Endothelial cell of umbilical vein (primary cell): ENCODE data around the gene MID1.

Experiments
- POLR2A ChIP-seq: IDR thresholded peaks from 2 replicates; pipeline ENCODE4 v1.6.1; 2012; ENCODE audit warnings: low read depth, mild to moderate bottlenecking, control low read depth, low read length
- TF ChIP-seq, protein P1 (sequence below), 2 donors: IDR thresholded peaks; 1 replicate in 1 of 2; 2 replicates in 1 of 2; pipeline ENCODE4 v1.5.1; 2011; ENCODE audit warnings: low read length in 2 of 2, mild to moderate bottlenecking in 2 of 2, moderate library complexity in 2 of 2, control low read depth in 1 of 2, inconsistent platforms in 1 of 2, low read depth in 1 of 2; ENCODE audit not compliant: insufficient read depth in 1 of 2; ENCODE audit errors: extremely low read depth in 1 of 2
- TF ChIP-seq, protein P2 (sequence below): IDR thresholded peaks from 2 replicates; pipeline ENCODE4 v1.6.1; 2011; ENCODE audit not compliant: insufficient read depth, insufficient read length

DNA sequence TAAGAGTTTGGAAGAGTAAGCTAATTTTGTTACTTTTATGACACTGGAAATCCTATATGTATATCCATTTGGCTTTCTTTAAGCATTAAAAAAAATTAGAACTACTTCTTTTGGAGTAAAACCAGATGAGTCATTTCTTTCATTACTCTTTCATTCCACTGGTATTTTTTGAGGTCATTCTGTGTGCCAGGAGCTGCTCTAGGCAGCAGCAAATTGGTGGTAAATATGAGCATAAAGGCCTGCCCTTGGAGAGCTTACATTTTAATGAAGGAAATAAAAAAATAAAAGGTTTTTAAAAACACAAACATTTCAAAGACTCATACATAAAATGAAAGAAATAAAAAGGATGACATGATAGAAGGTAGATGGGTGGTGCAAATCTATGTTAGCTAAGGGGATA, 37.4 kb downstream of the MID1 start:
- TF ChIP-seq, protein P1, sequence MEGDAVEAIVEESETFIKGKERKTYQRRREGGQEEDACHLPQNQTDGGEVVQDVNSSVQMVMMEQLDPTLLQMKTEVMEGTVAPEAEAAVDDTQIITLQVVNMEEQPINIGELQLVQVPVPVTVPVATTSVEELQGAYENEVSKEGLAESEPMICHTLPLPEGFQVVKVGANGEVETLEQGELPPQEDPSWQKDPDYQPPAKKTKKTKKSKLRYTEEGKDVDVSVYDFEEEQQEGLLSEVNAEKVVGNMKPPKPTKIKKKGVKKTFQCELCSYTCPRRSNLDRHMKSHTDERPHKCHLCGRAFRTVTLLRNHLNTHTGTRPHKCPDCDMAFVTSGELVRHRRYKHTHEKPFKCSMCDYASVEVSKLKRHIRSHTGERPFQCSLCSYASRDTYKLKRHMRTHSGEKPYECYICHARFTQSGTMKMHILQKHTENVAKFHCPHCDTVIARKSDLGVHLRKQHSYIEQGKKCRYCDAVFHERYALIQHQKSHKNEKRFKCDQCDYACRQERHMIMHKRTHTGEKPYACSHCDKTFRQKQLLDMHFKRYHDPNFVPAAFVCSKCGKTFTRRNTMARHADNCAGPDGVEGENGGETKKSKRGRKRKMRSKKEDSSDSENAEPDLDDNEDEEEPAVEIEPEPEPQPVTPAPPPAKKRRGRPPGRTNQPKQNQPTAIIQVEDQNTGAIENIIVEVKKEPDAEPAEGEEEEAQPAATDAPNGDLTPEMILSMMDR (IDR thresholded peaks at IDR 0.05; ENCODE audit: extremely low read depth in 1 of 2, insufficient read depth in 1 of 2, low read depth in 1 of 2, low read length in 2 of 2), result no peak
- no peak for TF ChIP-seq POLR2A
- TF ChIP-seq, protein P2, sequence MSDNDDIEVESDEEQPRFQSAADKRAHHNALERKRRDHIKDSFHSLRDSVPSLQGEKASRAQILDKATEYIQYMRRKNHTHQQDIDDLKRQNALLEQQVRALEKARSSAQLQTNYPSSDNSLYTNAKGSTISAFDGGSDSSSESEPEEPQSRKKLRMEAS, result no peak
